ENCODE measurements around the gene TTPAL. TPM values are rescaled to one million over a fixed set of nuclear protein-coding genes. Genes with fewer than 3 reads are reported as not detected.

Gene TTPAL
- total RNA-seq, 1 experiment from 2014 or later: 20.4 TPM

- Histone ChIP-seq H2AFZ (ENCODE audit: low read depth, low read length, poor library complexity, severe bottlenecking) (no peak overlapping the region), H3K79me2 (ENCODE audit: insufficient read depth, low read length) (no peaks in the 10 kb centered on the region), H3K9me3 (ENCODE audit: control insufficient read depth in 1 of 2, insufficient read depth in 1 of 2, low read depth in 1 of 2, low read length in 2 of 2) (no peaks in the 10 kb centered on the region), H3K27ac (ENCODE audit: low read depth, low read length) (no peak overlapping the region), H3K4me2 (ENCODE audit: low read length) (no peak overlapping the region), H3K9ac (ENCODE audit: low read length) (no peak overlapping the region), H3K27me3 (ENCODE audit: insufficient read depth, low read length) (no peaks in the 10 kb centered on the region), H3K36me3 (ENCODE audit: control insufficient read depth in 1 of 2, insufficient read depth in 2 of 2, low read length in 2 of 2) (no peaks in the 10 kb centered on the region), H3K9me2 (ENCODE audit: insufficient read depth) (no peaks in the 10 kb centered on the region), H3K4me1 (ENCODE audit: control insufficient read depth in 1 of 2, insufficient read depth in 2 of 2, low read length in 2 of 2) (peaks cover 0 to 8% of the 10 kb centered on the region in 2 experiments; a peak in 1 of 4 replicates), H3K4me3 (replicated peaks in 1 of 2; ENCODE audit: low read depth in 1 of 2, low read length in 2 of 2) (no peak overlapping the region), H4K20me1 (ENCODE audit: insufficient read depth) (no peaks in the 10 kb centered on the region)
- RAD21 ChIA-PET (ENCODE audit: low non-redundant PET in 1 of 2, low total read pairs in 2 of 2, uncharacterized antibody in 2 of 2, unreplicated experiment in 2 of 2): no interaction called here
- BruUV-seq (replicated peaks): no TSS peak
- TF ChIP-seq FOSL1 (IDR thresholded peaks at IDR 0.05; ENCODE audit: low read depth): no peak
- no peak for TF ChIP-seq JUND (IDR thresholded peaks at IDR 0.05)
- TF ChIP-seq EGR1 (IDR thresholded peaks at IDR 0.05; ENCODE audit: low read depth): no peak
- no peak for TF ChIP-seq ELF1 (IDR thresholded peaks at IDR 0.05; ENCODE audit: borderline replicate concordance, low read depth)
- TF ChIP-seq TCF7L2 (IDR thresholded peaks at IDR 0.05; ENCODE audit: borderline replicate concordance, extremely low read depth, insufficient read depth, insufficient read length): no peak
- TF ChIP-seq CTCF (IDR thresholded peaks at IDR 0.05 in 2 of 3, conservative IDR thresholded peaks at IDR 0.05 in 1 of 3; ENCODE audit: borderline replicate concordance in 1 of 3, insufficient read depth in 1 of 3, low read depth in 2 of 3, low read length in 2 of 3): no peak
- TF ChIP-seq EZH2phosphoT487 (IDR thresholded peaks at IDR 0.05; ENCODE audit: borderline replicate concordance): no peak
- TF ChIP-seq ZFX (IDR thresholded peaks at IDR 0.05): no peak
- no peak for TF ChIP-seq ATF3 (IDR thresholded peaks at IDR 0.05)
- no peak for TF ChIP-seq SRF (IDR thresholded peaks at IDR 0.05; ENCODE audit: low read depth)
- TF ChIP-seq POLR2A (IDR thresholded peaks at IDR 0.05; ENCODE audit: borderline replicate concordance, extremely low read depth, insufficient read depth, insufficient read length): no peak
- no peak for TF ChIP-seq RAD21 (IDR thresholded peaks at IDR 0.05; ENCODE audit: low read depth)
- TF ChIP-seq CBX3 (IDR thresholded peaks at IDR 0.05; ENCODE audit: low read depth): no peak
- no peak for TF ChIP-seq EZH2 (IDR thresholded peaks at IDR 0.05)
- TF ChIP-seq ZNF274 (IDR thresholded peaks at IDR 0.05; ENCODE audit: low read depth, low read length): no peak
- no peak for TF ChIP-seq YY1 (IDR thresholded peaks at IDR 0.05; ENCODE audit: extremely low read depth, insufficient replicate concordance, low read depth, low read length)
- TF ChIP-seq SIN3A (IDR thresholded peaks at IDR 0.05; ENCODE audit: low read depth): no peak
- no peak for TF ChIP-seq POLR2AphosphoS5 (IDR thresholded peaks at IDR 0.05; ENCODE audit: low read depth, low read length)
- TF ChIP-seq SP1 (IDR thresholded peaks at IDR 0.05; ENCODE audit: low read depth): no peak
- POLR2A ChIA-PET: no interaction called here
- CTCF ChIA-PET: no interaction called here
- ATAC-seq (no peak), DNase-seq (ENCODE audit: low read depth, low spot score) (no peak)
- intact Hi-C loops (cut with micrococcal nuclease): loop anchor here (10.0 kb wide), 1 partner anchor 153 kb away; the partner anchor contains the start of gene FITM2
Measured at GRCh38 chr20:44467289-44467883, 8.3 kb upstream of the TTPAL start.

Data from HCT116 (cell line).